Mesenchymal stem cell (in vitro differentiated cells and primary cell): ENCODE measurements around the gene CHN2.

Experiments used
- DNase-seq: peaks from one replicate; pipeline ENCODE4 v3.0.0-alpha.2; 2013
- H2AFZ ChIP-seq: one replicate; pipeline ENCODE4 v1.6.1; 2013; ENCODE audit warnings: low read depth, mild to moderate bottlenecking, control low read depth, inconsistent platforms, low read length, moderate library complexity
- H2AK5ac ChIP-seq: 2 replicates; pipeline ENCODE4 v1.6.1; 2013; ENCODE audit warnings: low read length, moderate library complexity, mild to moderate bottlenecking, inconsistent platforms; ENCODE audit not compliant: severe bottlenecking
- H2BK120ac ChIP-seq: one replicate; pipeline ENCODE4 v1.6.1; 2013; ENCODE audit warnings: low read depth, mild to moderate bottlenecking, inconsistent platforms, low read length, moderate library complexity
- H2BK12ac ChIP-seq, 2 experiments: one replicate each; pipeline ENCODE4 v1.6.1; 2013; ENCODE audit warnings: inconsistent platforms in 2 of 2, low read length in 2 of 2, mild to moderate bottlenecking in 2 of 2, moderate library complexity in 2 of 2, control low read depth in 1 of 2
- H2BK15ac ChIP-seq: one replicate; pipeline ENCODE4 v1.6.1; 2013; ENCODE audit warnings: mild to moderate bottlenecking, low read depth, inconsistent platforms; ENCODE audit not compliant: poor library complexity, severe bottlenecking
- H2BK5ac ChIP-seq: 2 replicates; pipeline ENCODE4 v1.6.1; 2013; ENCODE audit warnings: low read depth, mild to moderate bottlenecking, low read length, control low read depth, inconsistent platforms; ENCODE audit not compliant: poor library complexity, severe bottlenecking
- H3K14ac ChIP-seq, 2 experiments: one replicate each; pipeline ENCODE4 v1.6.1; 2013; ENCODE audit warnings: inconsistent platforms in 2 of 2, low read length in 2 of 2, control low read depth in 1 of 2, mild to moderate bottlenecking in 1 of 2, moderate library complexity in 1 of 2
- H3K18ac ChIP-seq, 2 experiments: one replicate each; pipeline ENCODE4 v1.6.1; 2013; ENCODE audit warnings: inconsistent platforms in 2 of 2, low read length in 2 of 2, control low read depth in 1 of 2, low read depth in 1 of 2, mild to moderate bottlenecking in 1 of 2
- H3K23ac ChIP-seq, 2 experiments: one replicate each; pipeline ENCODE4 v1.6.1; 2013; ENCODE audit warnings: inconsistent platforms in 2 of 2, low read length in 2 of 2, mild to moderate bottlenecking in 2 of 2, moderate library complexity in 2 of 2, control low read depth in 1 of 2
- H3K27ac ChIP-seq: 2 replicates; pipeline ENCODE4 v1.5.1; 2013; ENCODE audit warnings: mild to moderate bottlenecking, moderate library complexity, low read length, control low read depth, inconsistent platforms; ENCODE audit not compliant: poor library complexity, severe bottlenecking
- H3K27me3 ChIP-seq, 2 experiments: 2 replicates each; pipeline versions ENCODE4 v1.6.1 to v1.7.0; 2013; ENCODE audit warnings: low read length in 2 of 2, mild to moderate bottlenecking in 2 of 2, moderate library complexity in 2 of 2, control low read depth in 1 of 2, inconsistent platforms in 1 of 2; ENCODE audit not compliant: control insufficient read depth in 1 of 2, insufficient read depth in 1 of 2
- H3K36me3 ChIP-seq, 2 experiments: 2 replicates each; pipeline versions ENCODE4 v1.6.1 to v1.7.0; 2013; ENCODE audit warnings: low read length in 2 of 2, control low read depth in 1 of 2, inconsistent platforms in 1 of 2, low read depth in 1 of 2, mild to moderate bottlenecking in 1 of 2; ENCODE audit not compliant: insufficient read depth in 2 of 2, control insufficient read depth in 1 of 2
- H3K4ac ChIP-seq, 2 experiments: one replicate each; pipeline ENCODE4 v1.6.1; 2013; ENCODE audit warnings: inconsistent platforms in 2 of 2, low read length in 2 of 2, mild to moderate bottlenecking in 2 of 2, moderate library complexity in 2 of 2, control low read depth in 1 of 2, low read depth in 1 of 2
- H3K4me1 ChIP-seq: 2 replicates; pipeline ENCODE4 v1.6.1; 2013; ENCODE audit warnings: low read depth, low read length, control low read depth; ENCODE audit not compliant: control insufficient read depth, insufficient read depth
- H3K4me2 ChIP-seq: 2 replicates; pipeline ENCODE4 v1.6.1; 2013; ENCODE audit warnings: low read length, mild to moderate bottlenecking, inconsistent platforms; ENCODE audit not compliant: poor library complexity, severe bottlenecking
- H3K4me3 ChIP-seq, 2 experiments: 2 replicates each; pipeline versions ENCODE4 v1.5.1 to v1.7.0; 2013; ENCODE audit warnings: low read length in 2 of 2, mild to moderate bottlenecking in 2 of 2, control low read depth in 1 of 2, low read depth in 1 of 2; ENCODE audit not compliant: insufficient read depth in 1 of 2
- H3K79me1 ChIP-seq: replicated peaks from 2 replicates; pipeline ENCODE4 v1.6.1; 2013; ENCODE audit warnings: mild to moderate bottlenecking, control low read depth, low read length, inconsistent platforms; ENCODE audit not compliant: poor library complexity, severe bottlenecking
- H3K9ac ChIP-seq: 2 replicates; pipeline ENCODE4 v1.7.0; 2013; ENCODE audit warnings: mild to moderate bottlenecking, low read length, moderate library complexity
- H3K9me3 ChIP-seq: 2 replicates; pipeline ENCODE4 v1.7.0; 2013; ENCODE audit warnings: mild to moderate bottlenecking, low read length; ENCODE audit not compliant: control insufficient read depth
- H4K8ac ChIP-seq: one replicate; pipeline ENCODE4 v1.6.1; 2013; ENCODE audit warnings: inconsistent platforms, mild to moderate bottlenecking, low read length, moderate library complexity
- H4K91ac ChIP-seq: one replicate; pipeline ENCODE4 v1.6.1; 2013; ENCODE audit warnings: mild to moderate bottlenecking, low read length, inconsistent platforms
- WGBS: methylation state at CpG from one replicate; pipeline ENCODE4 v1.1.7; 2013; ENCODE audit warnings: mixed read lengths; 5-methylcytosine and 5-hydroxymethylcytosine counted together

CHN2 gene

DNA sequence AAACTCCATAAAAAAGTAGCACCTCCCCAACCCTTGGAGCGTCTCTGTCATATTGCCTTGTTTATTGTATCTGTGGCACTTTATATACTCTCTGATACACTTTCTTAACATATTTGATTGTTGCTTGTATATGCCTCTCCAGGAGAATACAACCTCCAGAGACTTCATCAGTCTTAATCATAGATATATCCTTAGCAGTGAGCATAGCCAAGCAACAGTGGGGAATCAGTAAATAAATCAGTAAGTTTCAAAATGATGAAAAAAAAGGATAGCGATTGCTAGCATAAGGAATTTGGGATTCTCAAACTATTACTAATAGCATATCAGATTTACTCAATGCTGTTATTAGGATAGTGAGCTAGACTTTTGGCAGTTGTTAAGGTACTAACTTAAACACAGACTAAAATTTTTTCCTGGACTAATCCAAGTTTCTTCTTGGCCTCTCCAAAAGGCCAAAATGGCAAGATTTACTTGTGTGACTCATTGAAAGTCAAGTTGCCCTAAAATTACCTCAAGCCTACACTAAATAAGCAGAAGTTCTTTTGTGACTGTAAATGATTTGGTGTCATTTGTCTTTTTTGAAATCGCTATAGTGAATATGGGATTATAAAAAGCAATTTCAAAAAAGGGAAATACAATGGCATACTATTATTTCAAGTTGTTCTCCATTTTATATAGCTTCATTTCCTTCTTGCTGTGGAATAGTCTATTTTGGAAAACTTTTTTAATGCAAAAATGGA lies 177.9 kb downstream of the CHN2 start:
- Histone ChIP-seq H2BK5ac (no peak overlapping the region), H3K36me3 (no peaks in the 10 kb centered on the region), H3K4me3 (no peak overlapping the region), H2AFZ (no peak overlapping the region), H4K91ac (no peak overlapping the region), H3K14ac (no peak overlapping the region), H2AK5ac (no peak overlapping the region), H3K4ac (no peak overlapping the region), H2BK12ac (no peak overlapping the region), H3K27me3 (no peaks in the 10 kb centered on the region), H2BK120ac (no peak overlapping the region), H3K23ac (no peak overlapping the region), H3K27ac (no peak overlapping the region), H3K9ac (no peak overlapping the region), H3K4me2 (no peak overlapping the region), H3K18ac (no peak overlapping the region), H3K4me1 (no peaks in the 10 kb centered on the region), H3K79me1 (no peaks in the 10 kb centered on the region), H3K9me3 (no peaks in the 10 kb centered on the region), H2BK15ac (no peak overlapping the region), H4K8ac (no peak overlapping the region)
- WGBS: no CpG with 5 or more reads among the region's 3 CpGs
- DNase-seq: no peak

DNA sequence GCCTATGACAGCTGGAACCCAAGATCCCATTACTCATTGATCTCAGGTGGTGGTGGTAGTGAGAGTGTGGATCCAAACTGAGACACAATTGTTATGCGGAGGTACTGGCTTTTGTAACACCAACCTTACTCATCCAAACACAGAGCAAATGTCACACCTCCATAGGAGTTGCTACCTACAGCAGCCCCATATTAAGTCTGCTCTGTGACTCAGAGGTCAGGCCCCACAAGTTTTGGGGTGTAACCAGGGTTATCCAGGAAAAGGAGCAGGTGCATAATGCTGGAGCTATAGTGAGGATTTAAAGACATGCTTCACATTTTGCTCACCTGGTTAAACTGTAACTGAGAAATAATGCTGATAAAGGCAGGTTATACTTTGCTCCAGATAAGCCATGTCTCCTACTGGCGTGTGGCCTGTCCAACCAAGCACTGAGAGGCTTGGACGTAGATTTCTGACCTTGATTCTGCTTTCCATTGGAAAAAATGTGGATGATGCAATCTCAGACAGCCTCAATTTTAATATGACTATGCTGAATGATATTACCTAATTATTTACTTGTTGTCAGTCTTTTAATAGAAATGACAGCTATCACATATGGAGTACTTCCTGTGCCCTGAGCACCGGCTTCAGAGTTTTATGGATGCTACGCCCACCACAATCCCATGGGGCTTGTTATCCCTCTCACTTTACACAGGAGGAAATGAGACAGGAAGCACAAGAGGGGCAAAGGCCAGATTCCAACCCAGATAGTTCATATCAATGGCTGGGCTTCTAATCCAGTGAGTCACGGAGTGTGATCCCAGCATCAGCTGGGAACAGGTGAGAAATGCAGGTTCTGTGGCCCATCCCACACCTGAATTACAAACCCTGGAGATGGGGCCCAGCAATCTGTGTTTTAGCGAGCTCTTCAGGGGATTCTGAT lies 181.3 kb downstream of the CHN2 start:
- H3K9ac ChIP-seq: no peak overlapping the region
- no peak overlapping the region for H4K8ac ChIP-seq
- H3K9me3 ChIP-seq: no peaks in the 10 kb centered on the region
- no peak overlapping the region for H3K27ac ChIP-seq
- H3K79me1 ChIP-seq: no peaks in the 10 kb centered on the region
- H4K91ac ChIP-seq: no peak overlapping the region
- no peak overlapping the region for H2AK5ac ChIP-seq
- no peaks in the 10 kb centered on the region for H3K36me3 ChIP-seq
- no peak overlapping the region for H3K4ac ChIP-seq
- no peak overlapping the region for H2BK120ac ChIP-seq
- H3K27me3 ChIP-seq: no peaks in the 10 kb centered on the region
- no peak overlapping the region for H3K23ac ChIP-seq
- H2BK15ac ChIP-seq: no peak overlapping the region
- no peak overlapping the region for H2BK12ac ChIP-seq
- no peak overlapping the region for H3K4me3 ChIP-seq
- H3K14ac ChIP-seq: no peak overlapping the region
- DNase-seq: no peak
- 55% methylated on average over 7 of the region's 7 CpGs for WGBS
- no peak overlapping the region for H2AFZ ChIP-seq
- no peaks in the 10 kb centered on the region for H3K4me1 ChIP-seq
- H2BK5ac ChIP-seq: no peak overlapping the region
- H3K4me2 ChIP-seq: no peak overlapping the region
- no peak overlapping the region for H3K18ac ChIP-seq

DNA sequence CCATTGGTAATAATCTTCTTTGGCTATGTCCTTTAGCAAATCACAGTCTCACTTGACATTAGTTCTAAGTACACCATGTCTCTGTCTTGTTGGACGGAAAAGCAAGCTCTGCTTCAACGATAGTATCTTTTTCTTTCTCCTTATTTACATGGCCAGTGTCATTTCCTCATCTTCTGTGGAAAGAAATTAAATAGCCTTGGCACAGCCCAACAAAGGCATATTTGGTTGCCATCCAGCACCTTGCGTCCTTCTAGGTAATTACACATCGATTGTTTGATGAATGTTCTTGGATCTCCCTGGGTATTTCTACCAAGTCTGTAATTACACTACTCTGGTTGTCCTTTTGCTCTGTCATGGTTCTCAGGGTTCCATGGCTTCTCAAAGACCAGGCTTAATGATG lies 183.1 kb downstream of the CHN2 start:
- Histone ChIP-seq H3K14ac (no peak overlapping the region), H2BK12ac (no peak overlapping the region), H4K91ac (no peak overlapping the region), H2BK15ac (no peak overlapping the region), H3K4ac (no peak overlapping the region), H3K27ac (no peak overlapping the region), H2BK120ac (no peak overlapping the region), H3K27me3 (peaks cover 0 to 3% of the 10 kb centered on the region in 2 experiments), H3K4me2 (no peak overlapping the region), H3K4me3 (no peak overlapping the region), H4K8ac (no peak overlapping the region), H3K36me3 (no peaks in the 10 kb centered on the region), H3K18ac (no peak overlapping the region), H3K9ac (no peak overlapping the region), H3K9me3 (no peaks in the 10 kb centered on the region), H2AFZ (no peak overlapping the region), H2BK5ac (no peak overlapping the region), H2AK5ac (no peak overlapping the region), H3K23ac (no peak overlapping the region), H3K79me1 (no peaks in the 10 kb centered on the region), H3K4me1 (no peaks in the 10 kb centered on the region)
- DNase-seq: no peak
- WGBS: over 99% methylated on average over 4 of the region's 4 CpGs

DNA sequence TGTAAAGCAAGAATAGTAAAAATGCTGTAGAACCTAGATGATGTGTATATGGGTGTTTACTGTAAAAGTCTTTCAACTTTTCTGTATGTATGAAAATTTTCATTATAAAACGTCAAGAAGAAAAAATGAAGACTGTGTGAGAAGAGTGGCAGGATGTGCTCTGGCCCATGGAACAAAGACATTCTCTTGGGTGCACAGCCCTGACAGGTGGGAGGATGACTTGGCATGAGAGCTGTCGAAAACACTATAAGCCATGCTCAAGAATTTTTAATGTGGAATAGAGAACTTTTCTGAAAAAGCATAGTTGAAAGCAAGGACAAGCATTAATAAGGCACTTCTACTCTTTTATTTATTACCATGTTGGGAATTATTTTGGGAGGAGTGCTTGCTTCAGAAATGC lies 185.0 kb downstream of the CHN2 start:
- H3K27ac ChIP-seq: no peak overlapping the region
- no peak overlapping the region for H3K23ac ChIP-seq
- H2BK120ac ChIP-seq: no peak overlapping the region
- no peak overlapping the region for H3K4me2 ChIP-seq
- H3K9me3 ChIP-seq: no peaks in the 10 kb centered on the region
- H3K14ac ChIP-seq: no peak overlapping the region
- no peak overlapping the region for H3K9ac ChIP-seq
- H2BK15ac ChIP-seq: no peak overlapping the region
- WGBS: 89% methylated on average over 1 of the region's 2 CpGs
- DNase-seq: no peak
- no peak overlapping the region for H3K4ac ChIP-seq
- no peak overlapping the region for H2AFZ ChIP-seq
- no peak overlapping the region for H4K8ac ChIP-seq
- no peak overlapping the region for H3K4me3 ChIP-seq
- no peaks in the 10 kb centered on the region for H3K4me1 ChIP-seq
- no peak overlapping the region for H4K91ac ChIP-seq
- no peak overlapping the region for H2BK5ac ChIP-seq
- H2AK5ac ChIP-seq: no peak overlapping the region
- no peaks in the 10 kb centered on the region for H3K36me3 ChIP-seq
- H2BK12ac ChIP-seq: no peak overlapping the region
- peaks cover 0 to 3% of the 10 kb centered on the region in 2 experiments for H3K27me3 ChIP-seq
- no peak overlapping the region for H3K18ac ChIP-seq
- no peaks in the 10 kb centered on the region for H3K79me1 ChIP-seq
